ENCODE measurements around the gene GUSB. TPM values are rescaled to one million over a fixed set of nuclear protein-coding genes. Genes with fewer than 3 reads are reported as not detected.

GUSB gene
- total and polyA plus RNA-seq, 2 of the 4 experiments (the other 2 are of a cell fraction): 12.9 to 47.7 TPM

GRCh38 chr7:65923316-65923715 is 58.7 kb downstream of the GUSB start:
- Histone ChIP-seq H3K36me3 (ENCODE audit: control insufficient read depth, insufficient read depth, low read length) (no peaks in the 10 kb centered on the region; the same call in 1 of the 2 replicates), H3K56ac (ENCODE audit: extremely low read depth, insufficient read depth, low read length) (no peak overlapping the region), H3K9me1 (ENCODE audit: insufficient read depth, low read length) (no peaks in the 10 kb centered on the region), H3K4me3 (ENCODE audit: insufficient read depth, low read depth, low read length) (no peak overlapping the region), H2BK120ac (ENCODE audit: low read depth, low read length) (no peak overlapping the region), H3K18ac (ENCODE audit: low read depth, low read length) (no peak overlapping the region), H2AK5ac (ENCODE audit: low read depth, low read length) (no peak overlapping the region), H4K5ac (ENCODE audit: low read depth, low read length) (no peak overlapping the region), H2AFZ (replicated peaks; ENCODE audit: low read length, poor library complexity) (no peak overlapping the region), H3K23ac (ENCODE audit: low read depth, low read length) (no peak overlapping the region), H3K4me2 (ENCODE audit: low read depth, low read length) (no peak overlapping the region), H4K91ac (ENCODE audit: insufficient read depth, low read depth, low read length) (no peak overlapping the region), H3K14ac (replicated peaks; ENCODE audit: low read depth, low read length) (no peak overlapping the region), H3K4ac (ENCODE audit: low read depth, low read length) (no peak overlapping the region), H2BK20ac (ENCODE audit: low read depth, low read length) (no peak overlapping the region), H3K79me1 (ENCODE audit: low read depth in 1 of 2, low read length in 2 of 2) (peaks cover 29 to 65% of the 10 kb centered on the region in 2 experiments), H3K4me1 (ENCODE audit: control insufficient read depth, insufficient read depth, low read length) (no peaks in the 10 kb centered on the region), H2BK15ac (ENCODE audit: low read depth, low read length) (no peak overlapping the region), H3K27me3 (ENCODE audit: control insufficient read depth, insufficient read depth, low read length) (no peaks in the 10 kb centered on the region), H2AK9ac (replicated peaks; ENCODE audit: low read depth, low read length, poor library complexity) (no peak overlapping the region), H4K8ac (ENCODE audit: low read depth in 2 of 2, low read length in 2 of 2) (no peak overlapping the region), H3K27ac (ENCODE audit: insufficient read depth, low read length) (no peak overlapping the region), H3K9me3 (ENCODE audit: control insufficient read depth, insufficient read depth, low read length) (no peaks in the 10 kb centered on the region), H3K9ac (ENCODE audit: low read depth, low read length) (no peak overlapping the region), H4K20me1 (ENCODE audit: insufficient read depth, low read length) (peaks cover 26% of the 10 kb centered on the region), H2BK5ac (ENCODE audit: low read depth, low read length, poor library complexity, severe bottlenecking) (no peak overlapping the region)
- CTCF ChIA-PET: no interaction called here
- in situ Hi-C loops (cut with MboI; ENCODE audit: low sequenced_read_pairs): no loop called here
- POLR2A ChIA-PET (ENCODE audit: unreplicated experiment): no interaction called here
- no peak for TF ChIP-seq MXI1 (IDR thresholded peaks at IDR 0.05; ENCODE audit: borderline replicate concordance, low read depth, low read length)
- no peak for TF ChIP-seq SMC3 (IDR thresholded peaks at IDR 0.05; ENCODE audit: low read depth, low read length)
- no peak for TF ChIP-seq MAZ (IDR thresholded peaks at IDR 0.05; ENCODE audit: borderline replicate concordance, low read depth, low read length)
- no peak for TF ChIP-seq CTCF (conservative IDR thresholded peaks at IDR 0.05; ENCODE audit: low read depth, low read length)
- TF ChIP-seq MAFK (IDR thresholded peaks at IDR 0.05; ENCODE audit: low read depth, low read length): no peak
- no peak for TF ChIP-seq BHLHE40 (IDR thresholded peaks at IDR 0.05; ENCODE audit: low read depth, low read length)
- TF ChIP-seq RFX5 (IDR thresholded peaks at IDR 0.05; ENCODE audit: low read depth, low read length): no peak
- no peak for TF ChIP-seq NFE2L2 (IDR thresholded peaks at IDR 0.05; ENCODE audit: low read depth, low read length)
- DNase-seq (no peak), ATAC-seq (ENCODE audit: low read depth) (no peak)
- dilution Hi-C loops (cut with HindIII; ENCODE audit: low sequenced_read_pairs, unreplicated experiment): no loop called here
- 94% methylated on average over 3 of the region's 4 CpGs; no CpG with 5 or more reads in 1 of the 2 experiments for WGBS, 2 experiments (ENCODE audit: extremely low coverage in 2 of 2, insufficient read length in 1 of 2)
- no TSS peak for BruUV-seq (replicated peaks)
- intact Hi-C loops (cut with micrococcal nuclease): no loop called here

Data from IMR-90 (cell line).